Body of pancreas (tissue), 4 donors: ENCODE results near the gene OAS3. TPM values are rescaled to one million over a fixed set of nuclear protein-coding genes. Genes with fewer than 3 reads are reported as not detected.
"Not testable (repeated sequence)": the region's sequence is repeated elsewhere in the genome, so short reads cannot be mapped to it uniquely, and the experiment has no call there.

Source experiments
- ATAC-seq: fragments of 150-250 bp; one replicate; pipeline ENCODE4 v1.9.1; 2016
- DNase-seq, 4 donors: peaks; one replicate each; pipeline ENCODE4 v3.0.0-alpha.2; 2019
- H3K27ac ChIP-seq, 4 donors: fragments of 200-600 bp; sonication (generic); 1 replicate in 3 of 4; 2 replicates in 1 of 4; pipeline versions ENCODE4 v1.5.1 to v1.6.1; 2016 to 2019; ENCODE audit warnings: mild to moderate bottlenecking in 1 of 4, mixed read lengths in 1 of 4, moderate library complexity in 1 of 4
- H3K27me3 ChIP-seq, 2 donors: fragments of 200-600 bp; sonication (generic); one replicate each; pipeline ENCODE4 v1.6.0; 2016; ENCODE audit warnings: mild to moderate bottlenecking in 1 of 2
- H3K36me3 ChIP-seq, 2 donors: fragments of 200-600 bp; sonication (generic); replicated peaks in 1 of 2; 2 replicates each; pipeline ENCODE4 v1.5.1; 2016; ENCODE audit warnings: low read depth in 2 of 2; ENCODE audit not compliant: insufficient read depth in 1 of 2
- H3K4me1 ChIP-seq: fragments of 200-600 bp; sonication (generic); one replicate; pipeline ENCODE4 v1.6.0; 2016
- H3K4me3 ChIP-seq, 2 donors: fragments of 200-600 bp; sonication (generic); 1 replicate in 1 of 2; 2 replicates in 1 of 2; pipeline ENCODE4 v1.5.1; 2016 to 2019
- H3K9me3 ChIP-seq, 3 donors: fragments of 200-600 bp; sonication (generic); 1 replicate in 2 of 3; 2 replicates in 1 of 3; pipeline ENCODE4 v1.5.1; 2016
- POLR2A ChIP-seq, 3 donors: fragments of 450-650 bp; IDR thresholded peaks; one replicate each; pipeline ENCODE4 v1.6.1; 2016; ENCODE audit warnings: antibody characterized with exemption in 3 of 3, mild to moderate bottlenecking in 2 of 3
- WGBS, 2 donors: methylation state at CpG; one replicate each; pipeline ENCODE4 v1.1.5; 2017; 5-methylcytosine and 5-hydroxymethylcytosine counted together
- intact Hi-C: fragments of 100-400 bp; cut with DNase I; formaldehyde crosslinking; loops from one replicate; pipeline ENCODE4 v1.15.1; 2023
- total RNA-seq, 2 donors: library from RNA; depleted of rRNA; stranded (reverse); fragments of >200 nt; gene quantifications; one replicate each; pipeline ENCODE4 v1.1.0, GENCODE V29; 2016
- TF ChIP-seq, protein P1 (sequence below), 7 experiments: fragments of 450-650 bp in 4 of 7; fragments of 200-600 bp in 3 of 7; sonication (generic) in 3 of 7; IDR thresholded peaks; one replicate each; pipeline ENCODE4 v1.5.1; 2016 to 2019; ENCODE audit warnings: antibody characterized with exemption in 7 of 7

OAS3 gene
- total RNA-seq, 2 donors from 2014 or later, result 2.3 to 18.1 TPM

DNA sequence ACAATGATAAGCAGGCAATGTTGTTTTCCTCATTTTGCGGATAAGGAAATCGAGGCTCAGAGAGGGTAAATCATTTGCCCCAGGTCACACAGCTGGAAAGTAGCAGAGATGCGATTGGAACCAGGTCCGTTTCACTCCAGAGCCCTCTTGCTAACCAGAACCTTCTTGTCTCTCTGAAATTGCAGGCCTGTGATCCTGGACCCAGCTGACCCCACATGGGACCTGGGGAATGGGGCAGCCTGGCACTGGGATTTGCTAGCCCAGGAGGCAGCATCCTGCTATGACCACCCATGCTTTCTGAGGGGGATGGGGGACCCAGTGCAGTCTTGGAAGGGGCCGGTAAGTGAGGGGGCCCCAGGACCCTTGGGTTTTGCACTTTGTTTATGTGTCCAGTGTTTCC lies 9.5 kb downstream of the OAS3 start:
- H3K9me3 ChIP-seq, result no peaks in the 10 kb centered on the region
- no peaks in the 10 kb centered on the region for H3K36me3 ChIP-seq
- H3K4me1 ChIP-seq, result no peaks in the 10 kb centered on the region
- no peak for ATAC-seq
- H3K27ac ChIP-seq, result no peak overlapping the region
- H3K27me3 ChIP-seq, result no peaks in the 10 kb centered on the region
- no peak for TF ChIP-seq POLR2A (IDR thresholded peaks at IDR 0.05)
- no peak overlapping the region for H3K4me3 ChIP-seq
- DNase-seq, result no peak
- intact Hi-C loops, result no loop called here
- 89 to 94% methylated on average over 5 of the region's 5 CpGs for WGBS, 2 donors

DNA sequence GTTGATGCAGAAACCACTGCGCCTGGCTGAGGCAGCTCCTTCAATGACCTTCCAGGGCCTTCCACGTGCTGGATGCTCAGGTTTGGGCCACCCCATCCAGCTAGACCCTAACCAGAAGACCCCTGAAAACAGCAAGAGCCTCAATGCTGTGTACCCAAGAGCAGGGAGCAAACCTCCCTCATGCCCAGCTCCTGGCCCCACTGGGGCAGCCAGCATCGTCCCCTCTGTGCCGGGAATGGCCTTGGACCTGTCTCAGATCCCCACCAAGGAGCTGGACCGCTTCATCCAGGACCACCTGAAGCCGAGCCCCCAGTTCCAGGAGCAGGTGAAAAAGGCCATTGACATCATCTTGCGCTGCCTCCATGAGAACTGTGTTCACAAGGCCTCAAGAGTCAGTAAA lies 10.5 kb downstream of the OAS3 start:
- no peaks in the 10 kb centered on the region for H3K36me3 ChIP-seq

DNA sequence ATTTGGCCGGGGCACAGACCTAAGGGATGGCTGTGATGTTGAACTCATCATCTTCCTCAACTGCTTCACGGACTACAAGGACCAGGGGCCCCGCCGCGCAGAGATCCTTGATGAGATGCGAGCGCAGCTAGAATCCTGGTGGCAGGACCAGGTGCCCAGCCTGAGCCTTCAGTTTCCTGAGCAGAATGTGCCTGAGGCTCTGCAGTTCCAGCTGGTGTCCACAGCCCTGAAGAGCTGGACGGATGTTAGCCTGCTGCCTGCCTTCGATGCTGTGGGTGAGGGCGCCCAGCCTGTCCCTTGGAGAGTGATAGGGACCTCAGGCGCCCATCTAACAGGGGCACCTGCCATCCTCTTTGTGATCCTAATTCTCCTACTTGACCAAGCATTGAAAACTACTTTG lies 12.4 kb downstream of the OAS3 start:
- no peaks in the 10 kb centered on the region for H3K9me3 ChIP-seq
- H3K36me3 ChIP-seq, result no peaks in the 10 kb centered on the region
- H3K4me3 ChIP-seq, result no peak overlapping the region
- H3K4me1 ChIP-seq, result no peaks in the 10 kb centered on the region
- no peaks in the 10 kb centered on the region for H3K27me3 ChIP-seq
- no peak for ATAC-seq
- intact Hi-C loops, result no loop called here
- WGBS, 2 donors, result 85 to 100% methylated on average over 3 to 10 of the region's 11 CpGs
- no peak for DNase-seq
- TF ChIP-seq POLR2A (IDR thresholded peaks at IDR 0.05), result no peak
- TF ChIP-seq, protein P1, sequence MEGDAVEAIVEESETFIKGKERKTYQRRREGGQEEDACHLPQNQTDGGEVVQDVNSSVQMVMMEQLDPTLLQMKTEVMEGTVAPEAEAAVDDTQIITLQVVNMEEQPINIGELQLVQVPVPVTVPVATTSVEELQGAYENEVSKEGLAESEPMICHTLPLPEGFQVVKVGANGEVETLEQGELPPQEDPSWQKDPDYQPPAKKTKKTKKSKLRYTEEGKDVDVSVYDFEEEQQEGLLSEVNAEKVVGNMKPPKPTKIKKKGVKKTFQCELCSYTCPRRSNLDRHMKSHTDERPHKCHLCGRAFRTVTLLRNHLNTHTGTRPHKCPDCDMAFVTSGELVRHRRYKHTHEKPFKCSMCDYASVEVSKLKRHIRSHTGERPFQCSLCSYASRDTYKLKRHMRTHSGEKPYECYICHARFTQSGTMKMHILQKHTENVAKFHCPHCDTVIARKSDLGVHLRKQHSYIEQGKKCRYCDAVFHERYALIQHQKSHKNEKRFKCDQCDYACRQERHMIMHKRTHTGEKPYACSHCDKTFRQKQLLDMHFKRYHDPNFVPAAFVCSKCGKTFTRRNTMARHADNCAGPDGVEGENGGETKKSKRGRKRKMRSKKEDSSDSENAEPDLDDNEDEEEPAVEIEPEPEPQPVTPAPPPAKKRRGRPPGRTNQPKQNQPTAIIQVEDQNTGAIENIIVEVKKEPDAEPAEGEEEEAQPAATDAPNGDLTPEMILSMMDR (IDR thresholded peaks at IDR 0.05), result no peak
- no peak overlapping the region for H3K27ac ChIP-seq

More for the DNA sequence above, 10.5 kb downstream of the OAS3 start:
- Histone ChIP-seq H3K27me3 (no peaks in the 10 kb centered on the region), H3K9me3 (no peaks in the 10 kb centered on the region), H3K4me3 (no peak overlapping the region), H3K27ac (no peak overlapping the region), H3K4me1 (no peaks in the 10 kb centered on the region)
- no peak for ATAC-seq
- no peak for DNase-seq
- 94% methylated on average over 7 of the region's 7 CpGs; no CpG with 5 or more reads in 1 of the 2 donors for WGBS, 2 donors
- intact Hi-C loops, result no loop called here
- no peak for TF ChIP-seq POLR2A (IDR thresholded peaks at IDR 0.05)
- TF ChIP-seq, protein P1 (IDR thresholded peaks at IDR 0.05), result no peak

DNA sequence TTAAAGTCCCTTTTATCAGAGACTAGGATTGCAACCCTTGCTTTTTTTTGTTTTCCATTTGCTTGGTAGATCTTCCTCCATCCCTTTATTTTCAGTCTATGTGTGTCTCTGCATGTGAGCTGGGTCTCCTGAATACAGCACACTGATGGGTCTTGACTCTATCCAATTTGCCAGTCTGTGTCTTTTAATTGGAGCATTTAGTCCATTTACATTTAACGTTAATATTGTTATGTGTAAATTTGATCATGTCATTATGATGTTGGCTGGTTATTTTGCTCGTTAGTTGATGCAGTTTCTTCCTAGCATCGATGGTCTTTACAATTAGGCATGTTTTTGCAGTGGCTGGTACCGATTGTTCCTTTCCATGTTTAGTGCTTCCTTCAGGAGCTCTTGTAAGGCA lies 18.9 kb downstream of the OAS3 start:
- intact Hi-C loops, H3K4me1 ChIP-seq, H3K27ac ChIP-seq, H3K9me3 ChIP-seq, H3K4me3 ChIP-seq, H3K36me3 ChIP-seq, ATAC-seq, DNase-seq, H3K27me3 ChIP-seq: not testable (repeated sequence)
- 93 to 97% methylated on average over 4 of the region's 4 CpGs for WGBS, 2 donors

DNA sequence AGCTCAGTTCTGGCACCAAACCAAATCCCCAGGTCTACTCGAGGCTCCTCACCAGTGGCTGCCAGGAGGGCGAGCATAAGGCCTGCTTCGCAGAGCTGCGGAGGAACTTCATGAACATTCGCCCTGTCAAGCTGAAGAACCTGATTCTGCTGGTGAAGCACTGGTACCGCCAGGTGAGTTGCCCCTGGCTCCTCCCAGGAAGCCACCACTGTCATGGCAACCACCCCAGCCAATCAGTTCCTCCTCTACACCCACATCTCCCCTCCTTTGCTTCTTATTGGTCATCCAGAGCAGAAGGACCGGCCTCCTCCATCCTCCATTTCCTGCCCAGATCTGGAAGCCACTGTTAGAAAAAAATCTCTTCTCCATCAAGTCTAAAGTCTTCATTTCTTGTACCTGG lies 22.8 kb downstream of the OAS3 start:
- Histone ChIP-seq H3K4me1 (no peaks in the 10 kb centered on the region), H3K9me3 (no peaks in the 10 kb centered on the region), H3K36me3 (no peaks in the 10 kb centered on the region), H3K27ac (no peak overlapping the region), H3K4me3 (no peak overlapping the region), H3K27me3 (no peaks in the 10 kb centered on the region)
- TF ChIP-seq, protein P1 (IDR thresholded peaks at IDR 0.05), result no peak
- no peak for TF ChIP-seq POLR2A (IDR thresholded peaks at IDR 0.05)
- DNase-seq (no peak), ATAC-seq (no peak)
- WGBS, 2 donors, result 83 to 94% methylated on average over 7 of the region's 7 CpGs
- intact Hi-C loops, result no loop called here

DNA sequence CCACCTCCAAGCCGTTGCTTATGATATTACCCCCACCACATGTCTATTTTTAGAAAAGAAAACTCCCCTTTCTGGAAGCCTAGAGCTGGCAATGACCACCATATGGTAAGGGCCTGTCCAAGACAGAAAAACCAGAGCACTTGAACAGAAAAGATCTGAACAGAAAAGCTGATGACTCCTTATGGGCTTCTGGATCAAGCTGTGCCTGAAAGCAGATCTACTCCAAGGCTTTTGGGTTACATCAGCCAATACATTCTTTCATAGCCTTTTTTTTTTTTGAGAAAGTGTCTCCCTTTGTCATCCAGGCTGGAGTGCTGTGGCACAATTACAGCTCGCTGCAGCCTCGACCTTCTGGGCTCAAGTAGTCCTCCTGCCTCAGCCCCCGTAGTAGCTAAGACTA lies 23.3 kb downstream of the OAS3 start:
- 80 to 89% methylated on average over 4 of the region's 4 CpGs for whole genome bisulfite sequencing, 2 donors
- intact Hi-C loops, result no loop called here
- Histone ChIP-seq H3K36me3 (no peaks in the 10 kb centered on the region), H3K4me1 (no peaks in the 10 kb centered on the region), H3K4me3 (no peak overlapping the region), H3K27ac (no peak overlapping the region), H3K27me3 (no peaks in the 10 kb centered on the region), H3K9me3 (no peaks in the 10 kb centered on the region)
- no peak for DNase-seq
- no peak for ATAC-seq
- TF ChIP-seq, protein P1 (IDR thresholded peaks at IDR 0.05), result no peak
- no peak for TF ChIP-seq POLR2A (IDR thresholded peaks at IDR 0.05)
